Measurements from ENCODE around the gene OXER1. TPM values are rescaled to one million over a fixed set of nuclear protein-coding genes. Genes with fewer than 3 reads are reported as not detected.

Gene OXER1
- total RNA-seq, 1 donor from 2014 or later = 0.88 TPM

DNA sequence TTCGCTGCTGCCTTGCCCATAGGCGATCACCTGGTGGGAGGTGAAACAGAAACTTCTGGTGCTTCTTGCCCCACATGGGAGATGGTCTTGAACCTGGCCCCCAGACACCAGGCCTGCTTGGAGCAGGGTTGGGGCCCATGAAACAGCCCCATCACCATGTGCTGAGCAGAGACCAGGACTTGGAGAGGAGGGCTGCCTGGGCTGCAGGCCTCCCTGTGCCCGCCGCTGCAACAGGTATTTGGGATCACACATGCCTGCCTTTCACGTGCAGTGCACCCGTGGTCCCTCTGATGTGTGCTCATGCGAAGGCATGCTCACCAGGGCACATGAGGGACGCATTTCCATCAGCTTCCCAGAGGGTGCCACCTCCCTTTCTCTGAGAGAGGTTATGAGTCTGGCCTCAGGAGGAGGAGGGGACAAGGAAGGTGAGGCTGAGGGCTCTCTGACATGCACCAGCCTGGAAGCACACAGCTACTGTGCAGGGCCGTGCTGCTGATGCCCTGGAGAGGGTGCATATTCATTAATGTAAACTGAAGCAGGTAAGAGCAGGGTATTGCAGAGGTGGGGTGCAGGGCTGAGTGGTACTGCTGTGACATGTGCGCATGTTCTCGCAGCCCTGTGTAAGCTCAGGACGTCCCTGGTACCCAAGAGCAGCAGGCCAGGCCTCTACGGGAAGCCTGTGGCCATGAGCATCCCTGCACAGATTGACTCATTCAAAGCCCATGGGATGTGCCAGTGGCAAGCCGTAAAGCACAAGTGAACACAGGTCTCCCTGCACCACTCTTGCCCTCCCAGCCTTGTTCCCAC is 4.2 kb upstream of the OXER1 start:
- Histone ChIP-seq H4K20me1 (ENCODE audit: low read depth) (no peaks in the 10 kb centered on the region), H3F3A (ENCODE audit: low read depth) (no peaks in the 10 kb centered on the region), H3K9ac (no peak overlapping the region), H2AFZ (replicated peaks) (no peak overlapping the region), H3K36me3 (no peaks in the 10 kb centered on the region), H3K27ac (no peak overlapping the region), H3K4me2 (no peak overlapping the region), H3K79me2 (ENCODE audit: low read depth) (no peaks in the 10 kb centered on the region), H3K4me1 (no peaks in the 10 kb centered on the region), H3K4me3 (no peak overlapping the region), H3K27me3 (no peaks in the 10 kb centered on the region), H3K9me3 (ENCODE audit: low read depth) (no peaks in the 10 kb centered on the region)
- TF ChIP-seq, protein P1, sequence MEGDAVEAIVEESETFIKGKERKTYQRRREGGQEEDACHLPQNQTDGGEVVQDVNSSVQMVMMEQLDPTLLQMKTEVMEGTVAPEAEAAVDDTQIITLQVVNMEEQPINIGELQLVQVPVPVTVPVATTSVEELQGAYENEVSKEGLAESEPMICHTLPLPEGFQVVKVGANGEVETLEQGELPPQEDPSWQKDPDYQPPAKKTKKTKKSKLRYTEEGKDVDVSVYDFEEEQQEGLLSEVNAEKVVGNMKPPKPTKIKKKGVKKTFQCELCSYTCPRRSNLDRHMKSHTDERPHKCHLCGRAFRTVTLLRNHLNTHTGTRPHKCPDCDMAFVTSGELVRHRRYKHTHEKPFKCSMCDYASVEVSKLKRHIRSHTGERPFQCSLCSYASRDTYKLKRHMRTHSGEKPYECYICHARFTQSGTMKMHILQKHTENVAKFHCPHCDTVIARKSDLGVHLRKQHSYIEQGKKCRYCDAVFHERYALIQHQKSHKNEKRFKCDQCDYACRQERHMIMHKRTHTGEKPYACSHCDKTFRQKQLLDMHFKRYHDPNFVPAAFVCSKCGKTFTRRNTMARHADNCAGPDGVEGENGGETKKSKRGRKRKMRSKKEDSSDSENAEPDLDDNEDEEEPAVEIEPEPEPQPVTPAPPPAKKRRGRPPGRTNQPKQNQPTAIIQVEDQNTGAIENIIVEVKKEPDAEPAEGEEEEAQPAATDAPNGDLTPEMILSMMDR (IDR thresholded peaks at IDR 0.05) = no peak
- TF ChIP-seq EZH2phosphoT487 (IDR thresholded peaks at IDR 0.05) (no peak), EZH2 (IDR thresholded peaks at IDR 0.05) (no peak)
- no peak overlapping the region for H3K27ac Mint-ChIP-seq
- peaks cover 4% of the 10 kb centered on the region for H3K4me1 Mint-ChIP-seq
- H3K36me3 Mint-ChIP-seq = peaks cover 8% of the 10 kb centered on the region
- H3K9me3 Mint-ChIP-seq = no peaks in the 10 kb centered on the region
- no peak for DNase-seq (ENCODE audit: low spot score)
- H3K27me3 Mint-ChIP-seq (ENCODE audit: insufficient read depth, low read depth) = peaks cover 6% of the 10 kb centered on the region
- H3K4me3 Mint-ChIP-seq = no peak overlapping the region

DNA sequence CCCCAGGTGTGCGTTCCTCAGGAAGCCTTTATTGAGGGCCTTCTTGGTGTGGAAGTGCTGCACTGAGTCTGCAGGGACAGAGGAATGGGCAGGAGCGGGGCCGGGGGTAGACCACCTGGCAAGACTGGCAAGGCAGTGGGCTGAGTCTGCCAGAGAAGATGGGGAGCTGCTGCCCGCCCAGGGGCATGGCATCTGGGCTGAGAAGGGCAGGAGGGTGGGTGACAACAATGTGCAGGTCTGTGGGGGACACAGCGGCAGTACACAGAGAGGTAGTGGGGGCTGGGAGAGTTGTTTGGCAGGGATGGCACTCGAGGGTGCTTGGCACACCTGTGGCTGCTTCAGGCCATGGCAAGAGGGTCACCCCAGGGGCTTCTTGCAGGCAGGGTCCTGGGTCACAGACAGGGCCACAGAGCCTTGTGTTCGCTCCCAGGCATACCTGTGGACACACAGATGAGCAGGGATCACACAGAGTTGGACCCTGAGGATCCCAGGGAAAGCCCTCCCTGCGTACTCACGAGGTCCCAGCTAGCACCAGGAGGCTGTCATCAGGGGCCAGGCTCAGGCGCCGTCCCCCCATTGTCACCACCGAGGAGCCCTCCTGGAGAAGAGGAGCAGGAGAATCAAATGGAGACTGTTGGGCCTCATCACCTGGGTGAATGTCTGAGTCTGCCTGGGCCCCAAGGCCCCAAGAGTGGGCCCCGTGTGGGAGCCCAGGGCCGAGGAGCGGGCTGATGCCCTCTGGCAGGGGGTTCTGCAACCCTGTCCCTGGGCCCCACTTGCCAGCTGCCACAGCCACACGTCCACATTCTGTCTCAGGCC is 3.4 kb upstream of the OXER1 start:
- Histone ChIP-seq H4K20me1 (ENCODE audit: low read depth) (no peaks in the 10 kb centered on the region), H3F3A (ENCODE audit: low read depth) (no peaks in the 10 kb centered on the region), H3K9me3 (ENCODE audit: low read depth) (no peaks in the 10 kb centered on the region), H3K27me3 (no peaks in the 10 kb centered on the region), H3K4me1 (no peaks in the 10 kb centered on the region), H3K4me3 (no peak overlapping the region), H2AFZ (replicated peaks) (no peak overlapping the region), H3K79me2 (ENCODE audit: low read depth) (no peaks in the 10 kb centered on the region), H3K27ac (no peak overlapping the region), H3K4me2 (no peak overlapping the region), H3K9ac (no peak overlapping the region), H3K36me3 (no peaks in the 10 kb centered on the region)
- Mint-ChIP-seq H3K36me3 (peaks cover 6% of the 10 kb centered on the region), H3K4me3 (no peak overlapping the region), H3K27me3 (ENCODE audit: insufficient read depth, low read depth) (peaks cover 6% of the 10 kb centered on the region), H3K27ac (peak overlapping the region; percentile 76), H3K4me1 (peaks cover 4% of the 10 kb centered on the region), H3K9me3 (no peaks in the 10 kb centered on the region)
- TF ChIP-seq EZH2 (IDR thresholded peaks at IDR 0.05) (no peak), EZH2phosphoT487 (IDR thresholded peaks at IDR 0.05) (no peak)
- TF ChIP-seq, protein P1 (IDR thresholded peaks at IDR 0.05) = no peak
- no peak for DNase-seq (ENCODE audit: low spot score)

DNA sequence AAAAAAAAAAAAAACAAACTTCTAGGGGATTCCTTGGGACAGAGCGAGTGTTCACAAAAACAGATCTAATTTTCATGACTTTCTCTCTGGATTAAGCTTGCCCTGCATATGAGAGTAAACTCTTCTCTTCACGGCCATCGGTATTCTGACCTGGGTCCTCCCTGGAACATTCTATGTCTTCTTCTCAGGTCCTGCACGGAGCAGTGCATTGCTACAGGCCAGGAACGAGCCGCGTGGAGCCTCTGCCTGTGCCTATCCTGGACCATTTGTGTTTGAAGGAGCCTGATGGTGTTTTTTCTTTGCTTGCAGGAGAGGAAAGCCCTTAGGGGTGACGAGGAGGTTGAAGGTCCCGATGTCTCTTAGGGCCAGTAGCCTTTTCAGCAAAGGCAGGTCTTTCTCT is 1.8 kb upstream of the OXER1 start:
- Histone ChIP-seq H3K4me2 (no peak overlapping the region), H3K79me2 (ENCODE audit: low read depth) (no peaks in the 10 kb centered on the region), H3K27ac (no peak overlapping the region), H3K9ac (no peak overlapping the region), H3K36me3 (no peaks in the 10 kb centered on the region), H3K4me1 (no peaks in the 10 kb centered on the region), H4K20me1 (ENCODE audit: low read depth) (no peaks in the 10 kb centered on the region), H3F3A (ENCODE audit: low read depth) (no peaks in the 10 kb centered on the region), H3K9me3 (ENCODE audit: low read depth) (no peaks in the 10 kb centered on the region), H3K4me3 (no peak overlapping the region), H3K27me3 (no peaks in the 10 kb centered on the region), H2AFZ (replicated peaks) (no peak overlapping the region)
- DNase-seq (ENCODE audit: low spot score) = no peak
- H3K4me1 Mint-ChIP-seq = peaks cover 3% of the 10 kb centered on the region
- no peaks in the 10 kb centered on the region for H3K9me3 Mint-ChIP-seq
- H3K27ac Mint-ChIP-seq = no peak overlapping the region
- H3K36me3 Mint-ChIP-seq = peaks cover 6% of the 10 kb centered on the region
- peaks cover 6% of the 10 kb centered on the region for H3K27me3 Mint-ChIP-seq (ENCODE audit: insufficient read depth, low read depth)
- no peak overlapping the region for H3K4me3 Mint-ChIP-seq
- TF ChIP-seq, protein P1 (IDR thresholded peaks at IDR 0.05) = no peak
- TF ChIP-seq EZH2phosphoT487 (IDR thresholded peaks at IDR 0.05) (no peak), EZH2 (IDR thresholded peaks at IDR 0.05) (no peak)
